IgD-negative memory B cell (primary cell): ENCODE results near the gene EFNA2. TPM values are rescaled to one million over a fixed set of nuclear protein-coding genes. Genes with fewer than 3 reads are reported as not detected.

Experiments used
- H3K27ac Mint-ChIP-seq, 3 donors: one replicate each; pipeline ENCODE4 v1.8.0; 2020 to 2022; ENCODE audit warnings: mild to moderate bottlenecking in 3 of 3, mixed read lengths in 3 of 3, moderate library complexity in 1 of 3
- H3K27me3 Mint-ChIP-seq: one replicate; pipeline ENCODE4 v1.8.0; 2021; ENCODE audit warnings: mixed read lengths
- H3K36me3 Mint-ChIP-seq: one replicate; pipeline ENCODE4 v1.8.0; 2020; ENCODE audit warnings: mild to moderate bottlenecking, mixed read lengths
- H3K4me1 Mint-ChIP-seq, 3 donors: one replicate each; pipeline ENCODE4 v1.8.0; 2020 to 2022; ENCODE audit warnings: mixed read lengths in 3 of 3, mild to moderate bottlenecking in 1 of 3
- H3K4me3 Mint-ChIP-seq, 4 donors: one replicate each; pipeline ENCODE4 v1.8.0; 2020 to 2022; ENCODE audit warnings: mild to moderate bottlenecking in 4 of 4, mixed read lengths in 4 of 4, moderate library complexity in 3 of 4
- H3K9me3 Mint-ChIP-seq, 3 donors: one replicate each; pipeline ENCODE4 v1.8.0; 2020 to 2021; ENCODE audit warnings: mixed read lengths in 3 of 3, mild to moderate bottlenecking in 1 of 3
- polyA plus RNA-seq: library from polyadenylated mRNA; unstranded; fragments of 300-500 nt; fragmentation: Illumina TruSeq; gene quantifications from one replicate; pipeline ENCODE4 v1.2.3, GENCODE V29; 2021

EFNA2 gene
- polyA plus RNA-seq, 1 donor from 2014 or later = not detected

DNA sequence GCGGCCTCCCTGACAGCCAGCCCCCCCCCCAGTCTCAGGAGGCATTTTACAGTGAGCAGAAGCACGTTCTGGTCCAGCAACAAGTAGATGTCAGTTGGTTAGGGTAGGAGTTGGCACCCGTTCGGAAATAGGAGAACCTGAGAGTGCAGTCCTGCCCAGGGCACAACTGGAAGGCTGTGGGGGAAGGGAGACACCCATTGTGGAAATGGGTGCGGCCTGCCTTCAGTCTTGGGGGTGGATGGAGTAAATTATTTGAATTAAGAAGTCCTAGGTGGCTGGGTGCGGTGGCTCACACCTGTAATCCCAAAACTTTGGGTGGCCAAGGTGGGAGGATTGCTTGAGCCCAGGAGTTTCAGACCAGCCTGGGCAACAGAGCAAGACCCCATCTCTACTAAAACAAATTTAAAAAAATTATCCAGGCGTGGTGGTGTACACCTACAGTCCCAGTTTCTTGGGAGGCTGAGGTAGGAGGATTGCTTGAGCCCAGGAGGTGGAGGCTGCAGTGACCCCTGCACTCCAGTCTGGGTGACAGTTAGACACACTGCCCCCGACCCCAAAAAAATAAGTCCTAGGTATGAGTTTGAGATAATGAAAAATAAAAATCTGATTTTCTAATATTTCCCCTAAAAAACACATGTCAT is 15.3 kb upstream of the EFNA2 start:
- no peaks in the 10 kb centered on the region for H3K27me3 Mint-ChIP-seq
- H3K4me1 Mint-ChIP-seq = peaks cover 28 to 40% (median 38%) of the 10 kb centered on the region in 3 donors

GRCh38 chr19:1270854-1271527 is 14.7 kb upstream of the EFNA2 start:
- peak overlapping the region; percentile 84 to 94 (median 90) for H3K4me3 Mint-ChIP-seq
- peaks cover 33 to 35% (median 34%) of the 10 kb centered on the region in 3 donors for H3K4me1 Mint-ChIP-seq
- peak overlapping the region; percentile 93 to 95 (median 95) for H3K27ac Mint-ChIP-seq
- no peaks in the 10 kb centered on the region for H3K27me3 Mint-ChIP-seq
- no peaks in the 10 kb centered on the region for H3K9me3 Mint-ChIP-seq
- peaks cover 5% of the 10 kb centered on the region for H3K36me3 Mint-ChIP-seq

More for the DNA sequence above, 15.3 kb upstream of the EFNA2 start:
- no peaks in the 10 kb centered on the region for H3K9me3 Mint-ChIP-seq
- peak overlapping the region; percentile 84 to 94 (median 90) for H3K4me3 Mint-ChIP-seq
- peak overlapping the region; percentile 93 to 95 (median 95) for H3K27ac Mint-ChIP-seq
- peaks cover 5% of the 10 kb centered on the region for H3K36me3 Mint-ChIP-seq

DNA sequence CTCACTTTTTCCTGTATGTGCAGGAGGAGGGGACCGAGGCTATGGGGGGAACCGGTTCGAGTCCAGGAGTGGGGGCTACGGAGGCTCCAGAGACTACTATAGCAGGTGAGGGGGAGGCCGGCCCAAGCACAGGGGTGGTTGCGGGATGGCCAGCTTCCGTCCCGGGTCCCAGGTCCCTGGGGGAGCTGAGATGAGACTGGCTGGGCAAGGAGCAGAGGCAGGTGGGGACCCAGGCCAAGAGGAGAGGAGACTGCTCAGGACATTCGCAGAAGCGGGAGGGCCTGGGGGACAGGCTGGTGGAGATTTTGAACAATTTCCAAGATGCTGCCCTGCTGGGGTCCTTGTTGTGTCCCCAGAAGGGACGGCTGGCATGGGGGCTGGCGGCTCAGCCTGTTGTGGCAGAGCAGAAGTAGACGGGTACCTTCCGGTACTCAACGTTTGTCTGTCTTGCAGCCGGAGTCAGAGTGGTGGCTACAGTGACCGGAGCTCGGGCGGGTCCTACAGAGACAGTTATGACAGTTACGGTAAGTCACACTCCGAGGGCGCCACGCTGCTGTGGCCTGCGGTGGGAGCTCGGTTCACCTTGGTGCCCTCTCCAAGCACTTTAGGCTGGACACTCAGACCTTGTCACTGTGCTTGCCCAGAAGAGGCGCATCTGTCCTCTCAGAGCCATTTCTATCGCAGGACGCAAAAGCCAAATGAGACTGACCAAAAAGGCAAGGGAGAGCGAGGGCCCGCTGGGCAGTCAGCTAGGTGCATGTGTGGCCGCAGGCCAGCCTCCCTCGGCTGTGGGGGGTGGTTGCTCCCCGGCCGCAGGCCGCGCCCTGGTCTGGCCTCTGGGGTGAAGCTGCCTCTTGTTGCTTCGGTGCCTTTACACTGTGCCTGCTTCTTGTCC is 13.9 kb upstream of the EFNA2 start:
- Mint-ChIP-seq H3K4me3 (peak overlapping the region; percentile 84 to 94 (median 90)), H3K36me3 (peaks cover 5% of the 10 kb centered on the region), H3K27me3 (no peaks in the 10 kb centered on the region), H3K4me1 (peaks cover 33 to 38% (median 37%) of the 10 kb centered on the region in 3 donors), H3K9me3 (no peaks in the 10 kb centered on the region), H3K27ac (peak overlapping the region; percentile 63 to 95 (median 95))

DNA sequence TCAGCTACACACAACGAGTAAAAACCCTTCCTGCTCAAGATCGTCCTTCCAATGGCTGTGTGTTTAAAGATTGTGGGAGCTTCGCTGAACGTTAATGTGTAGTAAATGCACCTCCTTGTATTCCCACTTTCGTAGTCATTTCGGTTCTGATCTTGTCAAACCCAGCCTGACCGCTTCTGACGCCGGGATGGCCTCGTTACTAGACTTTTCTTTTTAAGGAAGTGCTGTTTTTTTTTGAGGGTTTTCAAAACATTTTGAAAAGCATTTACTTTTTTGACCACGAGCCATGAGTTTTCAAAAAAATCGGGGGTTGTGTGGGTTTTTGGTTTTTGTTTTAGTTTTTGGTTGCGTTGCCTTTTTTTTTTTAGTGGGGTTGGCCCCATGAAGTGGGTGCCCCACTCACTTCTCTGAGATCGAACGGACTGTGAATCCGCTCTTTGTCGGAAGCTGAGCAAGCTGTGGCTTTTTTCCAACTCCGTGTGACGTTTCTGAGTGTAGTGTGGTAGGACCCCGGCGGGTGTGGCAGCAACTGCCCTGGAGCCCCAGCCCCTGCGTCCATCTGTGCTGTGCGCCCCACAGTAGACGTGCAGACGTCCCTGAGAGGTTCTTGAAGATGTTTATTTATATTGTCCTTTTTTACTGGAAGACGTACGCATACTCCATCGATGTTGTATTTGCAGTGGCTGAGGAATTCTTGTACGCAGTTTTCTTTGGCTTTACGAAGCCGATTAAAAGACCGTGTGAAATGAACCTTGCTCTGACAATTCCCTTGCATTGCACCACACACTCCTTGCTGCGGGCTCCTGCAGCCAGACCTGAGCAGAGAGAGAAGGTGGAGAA is 13.0 kb upstream of the EFNA2 start:
- Mint-ChIP-seq H3K4me1 (peaks cover 33 to 38% (median 37%) of the 10 kb centered on the region in 3 donors), H3K36me3 (peaks cover 5% of the 10 kb centered on the region), H3K4me3 (peak overlapping the region; percentile 21 to 90 (median 70)), H3K27me3 (no peaks in the 10 kb centered on the region), H3K27ac (peak overlapping the region in 2 of 3 donors; percentile 89 to 95), H3K9me3 (no peaks in the 10 kb centered on the region)

GRCh38 chr19:1273263-1274041 is 12.2 kb upstream of the EFNA2 start:
- no peaks in the 10 kb centered on the region for H3K9me3 Mint-ChIP-seq
- peaks cover 7% of the 10 kb centered on the region for H3K36me3 Mint-ChIP-seq
- peak overlapping the region; percentile 27 to 90 (median 72) for H3K4me3 Mint-ChIP-seq

DNA sequence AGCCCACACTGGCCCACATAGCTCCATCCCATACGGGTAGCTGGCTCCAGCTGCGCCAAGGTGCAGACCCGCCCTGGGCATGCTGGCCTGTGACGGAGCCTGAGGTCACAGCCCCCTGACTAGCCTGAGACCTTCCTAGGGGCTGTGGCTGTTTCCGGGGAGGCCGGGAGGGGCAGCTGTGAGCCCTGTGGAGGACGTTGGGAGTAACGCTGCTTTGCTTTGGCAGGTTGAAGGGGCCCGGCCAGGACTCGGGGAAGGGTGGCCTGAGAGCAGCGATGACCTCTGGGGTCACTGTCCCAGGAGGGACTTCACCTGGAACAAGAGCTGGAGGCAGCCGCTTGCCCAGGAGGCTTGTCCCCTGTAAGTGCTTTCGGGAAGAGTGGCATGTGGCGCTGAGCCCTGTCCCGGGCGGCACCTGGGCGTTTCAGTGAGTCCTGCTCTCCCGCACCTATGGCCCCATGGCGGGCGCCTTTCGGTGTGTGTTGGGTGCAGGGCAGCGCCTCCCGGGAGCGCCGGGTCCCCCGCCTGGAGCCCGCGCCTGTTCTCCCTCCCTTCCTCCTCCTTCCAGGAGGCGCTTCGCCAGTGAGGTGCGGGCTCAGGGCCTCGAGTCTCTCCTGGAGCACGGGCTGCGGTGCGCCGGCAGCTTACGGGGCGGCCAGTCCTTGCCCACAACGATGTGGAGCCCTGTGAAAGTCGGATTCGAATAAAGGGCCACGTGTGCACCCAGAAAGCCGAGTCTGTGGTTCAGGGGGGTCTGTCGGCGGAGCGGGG is 11.4 kb upstream of the EFNA2 start:
- H3K27ac Mint-ChIP-seq = peak overlapping the region; percentile 39 to 95 (median 73)

More at GRCh38 chr19:1273263-1274041, 12.2 kb upstream of the EFNA2 start:
- peaks cover 33 to 37% (median 35%) of the 10 kb centered on the region in 3 donors for H3K4me1 Mint-ChIP-seq
- H3K27me3 Mint-ChIP-seq = no peaks in the 10 kb centered on the region
- H3K27ac Mint-ChIP-seq = peak overlapping the region; percentile 73 to 95 (median 89)

GRCh38 chr19:1274852-1275259 is 10.8 kb upstream of the EFNA2 start:
- Mint-ChIP-seq H3K4me3 (peak overlapping the region in 3 of 4 donors; percentile 55 to 90 (median 66)), H3K4me1 (peaks cover 31 to 35% (median 32%) of the 10 kb centered on the region in 3 donors), H3K27ac (peak overlapping the region in 2 of 3 donors; percentile 59 to 95), H3K36me3 (peaks cover 9% of the 10 kb centered on the region), H3K9me3 (no peaks in the 10 kb centered on the region), H3K27me3 (peaks cover 1% of the 10 kb centered on the region)

More for the DNA sequence above, 11.4 kb upstream of the EFNA2 start:
- peak overlapping the region in 3 of 4 donors; percentile 27 to 90 (median 85) for H3K4me3 Mint-ChIP-seq
- peaks cover 7% of the 10 kb centered on the region for H3K36me3 Mint-ChIP-seq
- H3K4me1 Mint-ChIP-seq = peaks cover 26 to 32% (median 29%) of the 10 kb centered on the region in 3 donors
- H3K9me3 Mint-ChIP-seq = no peaks in the 10 kb centered on the region
- H3K27me3 Mint-ChIP-seq = no peaks in the 10 kb centered on the region

GRCh38 chr19:1275260-1275975 is 10.3 kb upstream of the EFNA2 start, which contains the start of gene FAM174C:
FAM174C (plus strand) TSS chr19:1275530; CDS start chr19:1275550, 20 bp downstream.
- H3K36me3 Mint-ChIP-seq = peaks cover 10% of the 10 kb centered on the region
- H3K9me3 Mint-ChIP-seq = no peaks in the 10 kb centered on the region
- H3K27ac Mint-ChIP-seq = peak within 1 kb of the TSS; percentile 95 to 97 (median 97)
- peak within 1 kb of the TSS; percentile 83 to 95 (median 91) for H3K4me3 Mint-ChIP-seq
- H3K4me1 Mint-ChIP-seq = peaks cover 26 to 32% (median 31%) of the 10 kb centered on the region in 3 donors
- peaks cover 1% of the 10 kb centered on the region for H3K27me3 Mint-ChIP-seq

DNA sequence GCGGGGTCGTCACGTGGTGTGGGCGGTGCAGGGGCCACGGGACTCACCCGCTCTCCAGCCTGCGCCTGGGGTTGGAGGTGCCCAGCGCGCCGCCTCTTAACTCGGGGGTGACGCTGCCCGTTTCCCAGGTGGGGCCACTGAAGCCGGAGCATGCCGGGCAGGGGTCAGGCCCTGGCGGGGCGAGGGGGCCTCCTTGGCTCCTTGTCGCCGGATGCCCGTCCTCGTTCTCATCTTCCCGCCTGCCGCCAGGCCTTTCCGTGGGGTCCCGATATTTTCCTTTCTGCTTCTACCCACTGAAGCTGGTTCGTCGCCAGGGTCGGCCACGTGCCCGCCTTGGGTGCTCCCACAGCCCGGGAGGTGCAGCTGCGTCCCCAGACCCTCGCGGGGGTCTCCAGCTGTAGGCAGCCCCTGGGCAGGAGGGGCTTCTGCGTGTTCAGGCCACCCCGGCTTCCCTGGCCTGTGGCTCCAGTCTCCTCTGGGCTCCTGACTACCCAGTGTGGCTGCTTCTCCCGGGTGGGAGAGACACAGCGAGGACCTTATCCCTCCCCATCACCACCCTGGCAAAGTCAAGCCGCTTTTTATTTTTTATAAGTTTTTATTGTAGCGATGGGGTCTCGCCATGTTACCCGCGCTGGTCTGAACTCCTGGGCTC is 9.6 kb upstream of the EFNA2 start:
- H3K4me1 Mint-ChIP-seq = peaks cover 21 to 28% (median 27%) of the 10 kb centered on the region in 3 donors
- H3K9me3 Mint-ChIP-seq = no peaks in the 10 kb centered on the region
- H3K36me3 Mint-ChIP-seq = peaks cover 10% of the 10 kb centered on the region
- peak overlapping the region; percentile 80 to 95 (median 88) for H3K4me3 Mint-ChIP-seq
- H3K27ac Mint-ChIP-seq = peak overlapping the region; percentile 95 to 97 (median 97)
- H3K27me3 Mint-ChIP-seq = peaks cover 1% of the 10 kb centered on the region

GRCh38 chr19:1276628-1277022 is 9.0 kb upstream of the EFNA2 start:
- Mint-ChIP-seq H3K27me3 (peaks cover 1% of the 10 kb centered on the region), H3K27ac (peak overlapping the region; percentile 95 to 97 (median 97)), H3K9me3 (no peaks in the 10 kb centered on the region), H3K4me1 (peaks cover 21 to 26% (median 23%) of the 10 kb centered on the region in 3 donors), H3K36me3 (peaks cover 9% of the 10 kb centered on the region), H3K4me3 (peak overlapping the region; percentile 80 to 95 (median 88))

GRCh38 chr19:1277061-1277460 is 8.6 kb upstream of the EFNA2 start:
- H3K27me3 Mint-ChIP-seq = peaks cover 1% of the 10 kb centered on the region
- peak overlapping the region; percentile 95 to 97 (median 97) for H3K27ac Mint-ChIP-seq
- H3K9me3 Mint-ChIP-seq = no peaks in the 10 kb centered on the region
- peaks cover 9% of the 10 kb centered on the region for H3K36me3 Mint-ChIP-seq
- peak overlapping the region; percentile 80 to 95 (median 88) for H3K4me3 Mint-ChIP-seq
- H3K4me1 Mint-ChIP-seq = peaks cover 21 to 24% (median 22%) of the 10 kb centered on the region in 3 donors
